Left cardiac atrium (tissue), 4 donors: ENCODE results near the gene MTR. TPM values are rescaled to one million over a fixed set of nuclear protein-coding genes. Genes with fewer than 3 reads are reported as not detected.

Source experiments
- ATAC-seq, 2 donors: fragments of 200-7000 bp; cut with Tn5 transposase; one replicate each; pipeline ENCODE4 v1.9.1; 2020; ENCODE audit warnings: mild to moderate bottlenecking in 2 of 2, moderate library complexity in 2 of 2
- DNase-seq: peaks from one replicate; pipeline ENCODE4 v3.0.0-alpha.2; 2020
- intact Hi-C, 2 donors: fragments of 100-400 bp; cut with DNase I; formaldehyde crosslinking; loops; one replicate each; pipeline versions ENCODE4 v1.14.1 to v1.15.1; 2022 to 2023
- total RNA-seq, 2 donors: library from RNA; stranded (reverse); fragmentation: NEBNext Ultra II Directional; extraction: Animal tissue kit (Norgen Biotek cat#: 25700); gene quantifications; one replicate each; pipeline ENCODE4 v1.2.1, GENCODE V29; 2021
- donor health status: DM: no; HTN: yes; CAD: no.
- donor health status: DM: no; HTN: yes; CAD: no; lungs with severe emphysema.
- donor health status: DM: yes; HTN: yes; CAD: no.
- donor health status: Dilated cardiomyopathy.

The MTR gene
- total RNA-seq, 2 donors from 2014 or later = 33.4 to 44.7 TPM

- ATAC-seq (no peak), DNase-seq (no peak)
- intact Hi-C loops = no loop called here
Observed at GRCh38 chr1:236767276-236767675, 27.8 kb upstream of the MTR start.

- DNase-seq (no peak), ATAC-seq (peak in 1 of 2 donors; percentile 31)
- intact Hi-C loops = no loop called here
Observed at GRCh38 chr1:236768601-236769000, 26.5 kb upstream of the MTR start.

DNA sequence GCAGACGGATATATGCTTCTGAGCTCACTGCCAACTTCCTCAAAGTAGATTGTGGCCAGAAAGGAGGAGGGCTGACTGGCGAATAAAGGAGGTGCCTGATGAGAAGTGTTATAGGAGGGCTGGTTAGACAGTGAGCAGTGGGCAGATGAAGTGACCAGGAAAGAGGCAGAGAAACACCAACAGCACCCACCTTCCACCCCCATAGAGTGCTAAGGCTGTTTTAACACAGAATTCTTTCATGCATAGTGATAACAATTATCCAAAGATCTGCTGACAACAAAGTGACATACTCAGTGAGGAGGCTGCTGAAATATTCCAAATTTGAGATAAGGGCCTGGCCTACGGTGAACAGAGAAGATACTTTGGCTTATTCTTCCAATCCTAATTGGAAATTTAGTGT is 21.2 kb upstream of the MTR start:
- intact Hi-C loops = loop anchor here in 1 of 2 donors (10.0 kb wide), 1 partner anchor 669 kb away; no protein-coding TSS in a partner anchor
- peak in 1 of 2 donors; percentile 17 for ATAC-seq
- DNase-seq = no peak

DNA sequence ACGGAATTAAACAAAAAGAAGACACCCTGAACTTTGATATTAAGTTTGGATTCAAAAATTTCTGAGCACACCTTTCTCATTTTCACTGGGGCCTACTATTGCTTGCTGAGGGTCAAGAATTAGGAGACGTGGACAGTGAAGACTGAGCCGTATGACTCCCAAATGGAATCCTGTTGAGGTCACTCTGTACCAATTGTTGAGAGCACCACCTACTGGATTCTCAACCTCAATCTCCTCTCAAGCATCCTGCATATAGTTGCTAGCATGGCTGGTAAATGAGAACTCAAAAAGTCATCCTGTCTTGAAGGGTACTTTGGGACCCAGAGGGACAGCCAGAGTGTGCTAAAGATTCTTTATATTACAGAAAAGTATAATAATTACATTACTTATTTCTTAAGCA is 20.2 kb upstream of the MTR start:
- intact Hi-C loops = loop anchor here in 1 of 2 donors (10.0 kb wide), 1 partner anchor 670 kb away; no protein-coding TSS in a partner anchor
- DNase-seq = no peak
- peak; percentile 76 to 77 for ATAC-seq

DNA sequence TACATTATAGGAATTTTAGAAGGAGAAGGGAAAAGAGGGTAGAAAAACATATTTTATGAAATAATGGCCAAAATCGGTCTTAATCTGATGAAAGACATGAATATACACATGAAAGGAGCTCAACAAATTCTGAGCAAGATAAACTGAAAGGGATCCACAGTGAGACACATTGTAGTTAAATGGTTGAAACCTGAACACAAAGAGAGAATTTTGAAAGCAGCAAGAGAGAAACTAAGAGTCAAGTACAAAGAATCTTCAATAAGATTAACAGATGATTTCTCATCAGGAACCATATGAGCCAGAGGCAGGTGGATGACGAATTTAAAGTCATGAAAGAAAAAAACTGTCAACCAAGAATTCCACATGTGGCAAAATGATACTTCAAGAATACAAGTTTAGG is 15.8 kb upstream of the MTR start:
- intact Hi-C loops = loop anchor here in 1 of 2 donors (10.0 kb wide), 1 partner anchor 675 kb away; no protein-coding TSS in a partner anchor
- DNase-seq = no peak
- ATAC-seq = no peak

DNA sequence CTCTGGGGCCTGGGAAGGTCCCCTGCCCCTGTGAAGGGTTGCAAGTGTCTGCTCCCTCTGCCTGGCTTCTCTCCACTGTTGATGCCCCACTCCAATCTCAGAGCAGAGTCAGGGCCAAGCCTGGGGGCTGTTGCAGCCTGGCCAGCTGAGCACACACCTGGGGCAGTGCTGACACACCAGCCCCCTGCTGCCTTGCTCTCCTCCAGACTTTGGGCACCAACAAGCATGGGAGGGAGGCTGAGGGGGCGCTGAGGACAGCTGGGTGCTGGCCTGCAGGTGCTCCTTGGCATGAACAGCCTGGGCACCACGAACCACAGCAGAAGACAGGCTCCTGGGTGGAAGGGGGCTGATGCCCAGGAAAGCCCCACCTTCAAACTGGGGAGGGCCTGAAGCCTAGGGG is 9.6 kb upstream of the MTR start:
- intact Hi-C loops = no loop called here
- no peak for DNase-seq
- ATAC-seq = no peak

DNA sequence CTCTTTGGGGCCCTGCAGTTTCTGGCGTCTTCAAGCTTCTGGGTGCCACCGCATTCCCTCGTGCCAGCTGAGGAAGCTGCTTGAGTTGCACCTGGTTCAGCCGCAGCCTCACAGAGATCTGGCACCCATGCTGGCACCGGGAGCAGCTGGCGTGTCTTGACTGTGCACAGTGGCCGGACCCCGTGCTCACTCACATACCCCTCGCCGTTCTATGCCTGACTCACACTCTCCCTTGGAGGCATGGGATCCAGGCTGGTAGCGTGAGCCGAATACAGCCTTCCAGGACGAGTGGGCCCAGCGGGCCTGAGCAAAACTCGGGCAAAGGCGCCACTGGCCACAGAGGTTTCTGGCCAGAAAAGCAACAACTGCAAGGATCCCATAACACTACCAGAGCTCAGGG is 8.6 kb upstream of the MTR start:
- ATAC-seq (no peak), DNase-seq (no peak)
- intact Hi-C loops = no loop called here

DNA sequence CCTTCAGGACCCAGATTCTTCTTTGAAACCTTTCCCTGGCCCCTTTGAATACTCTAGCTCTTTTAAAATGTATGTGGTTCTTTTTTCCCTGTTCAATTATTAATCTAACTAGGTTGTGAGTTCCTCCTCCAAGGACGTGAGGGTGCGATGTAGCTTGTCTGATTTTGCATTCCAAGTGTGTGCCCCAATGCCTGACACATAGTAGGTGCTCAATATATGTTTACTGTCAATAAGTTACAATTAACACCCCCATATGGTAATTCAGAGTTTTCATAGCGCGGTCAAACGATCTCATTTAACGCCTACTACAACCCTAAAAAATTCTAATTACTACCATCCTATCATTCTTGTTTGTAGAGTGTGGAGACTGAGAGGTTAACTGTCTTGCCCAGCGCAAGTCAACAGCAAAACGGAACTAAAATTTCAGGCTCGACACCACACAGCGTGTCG is 482 bp upstream of the MTR start:
- intact Hi-C loops = no loop called here
- no peak for ATAC-seq

GRCh38 chr1:236795757-236796667 is 920 bp downstream of the MTR start:
- DNase-seq (no peak), ATAC-seq (peak; percentile 35 to 56)
- intact Hi-C loops = no loop called here

More for the DNA sequence above, 482 bp upstream of the MTR start:
- DNase-seq = no peak

GRCh38 chr1:236799001-236799400 is 3.9 kb downstream of the MTR start:
- no peak for DNase-seq
- ATAC-seq = no peak
- intact Hi-C loops = no loop called here

- no peak for DNase-seq
- no peak for ATAC-seq
- intact Hi-C loops = no loop called here
Observed at GRCh38 chr1:236800002-236800620, 5.0 kb downstream of the MTR start.

DNA sequence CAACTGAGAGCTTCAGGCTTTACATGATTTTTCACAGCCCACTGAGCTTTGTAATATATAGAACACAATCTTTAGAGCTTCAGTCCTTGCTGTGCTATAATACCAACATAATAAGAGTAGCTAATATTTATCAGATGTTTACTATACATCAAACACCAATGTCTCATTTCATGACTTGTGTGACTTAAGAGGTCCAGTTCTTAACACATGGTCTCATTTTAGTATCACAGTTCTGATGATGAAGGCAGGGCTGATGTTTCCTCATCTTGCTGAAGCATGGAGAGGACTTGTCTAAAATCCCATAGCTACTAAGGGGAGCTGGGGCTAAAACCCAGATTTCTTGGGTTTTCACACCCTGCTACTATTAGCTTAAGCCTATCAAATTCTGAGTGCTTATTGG is 5.5 kb downstream of the MTR start:
- intact Hi-C loops = no loop called here
- ATAC-seq (no peak), DNase-seq (no peak)

DNA sequence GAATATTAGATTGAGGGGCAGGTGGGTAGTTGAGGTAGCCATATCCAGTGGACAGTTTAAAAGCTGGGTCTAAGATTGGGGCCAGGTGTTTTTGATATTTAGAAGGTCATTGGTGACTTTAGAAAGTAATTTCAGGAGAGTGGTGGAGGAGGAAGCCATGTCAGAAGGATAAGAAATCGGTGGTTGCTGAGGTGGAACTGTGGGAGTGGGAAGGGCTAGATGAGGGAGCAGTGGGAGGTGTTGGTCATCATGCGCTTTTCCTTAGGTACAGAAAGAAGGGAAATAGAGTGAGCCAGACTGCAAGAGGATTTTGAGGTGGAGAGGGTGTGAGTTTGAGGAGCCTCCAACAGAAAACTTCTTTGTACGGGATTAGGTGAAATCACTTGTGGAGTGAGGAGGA is 7.2 kb downstream of the MTR start:
- intact Hi-C loops = no loop called here
- DNase-seq (no peak), ATAC-seq (no peak)

GRCh38 chr1:236806634-236807033 is 11.5 kb downstream of the MTR start:
- ATAC-seq (no peak), DNase-seq (no peak)
- intact Hi-C loops = no loop called here

DNA sequence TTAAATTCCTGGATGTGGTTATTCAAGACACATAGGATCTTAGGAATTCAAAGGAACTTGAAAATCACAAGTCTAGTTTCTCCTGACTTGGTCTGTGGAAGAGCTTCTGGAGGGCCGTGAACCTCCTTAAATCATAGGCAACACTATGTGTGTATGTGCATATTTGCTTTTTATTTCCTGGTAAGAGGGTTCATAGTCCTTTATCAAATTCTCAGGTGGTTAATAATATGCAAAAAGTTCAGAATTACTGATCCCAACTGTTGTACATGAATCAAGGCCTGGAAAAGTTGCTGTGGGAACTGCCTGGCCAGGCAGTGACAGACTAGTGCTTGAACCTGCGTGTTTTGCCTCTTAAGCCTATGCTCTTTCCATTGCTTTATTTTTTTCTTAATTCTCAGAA is 12.9 kb downstream of the MTR start:
- ATAC-seq (no peak), DNase-seq (no peak)
- intact Hi-C loops = no loop called here

GRCh38 chr1:236808564-236809130 is 13.6 kb downstream of the MTR start:
- intact Hi-C loops = no loop called here
- no peak for DNase-seq
- no peak for ATAC-seq

- intact Hi-C loops = no loop called here
- ATAC-seq (no peak), DNase-seq (no peak)
Observed at GRCh38 chr1:236809148-236809547, 14.1 kb downstream of the MTR start.

DNA sequence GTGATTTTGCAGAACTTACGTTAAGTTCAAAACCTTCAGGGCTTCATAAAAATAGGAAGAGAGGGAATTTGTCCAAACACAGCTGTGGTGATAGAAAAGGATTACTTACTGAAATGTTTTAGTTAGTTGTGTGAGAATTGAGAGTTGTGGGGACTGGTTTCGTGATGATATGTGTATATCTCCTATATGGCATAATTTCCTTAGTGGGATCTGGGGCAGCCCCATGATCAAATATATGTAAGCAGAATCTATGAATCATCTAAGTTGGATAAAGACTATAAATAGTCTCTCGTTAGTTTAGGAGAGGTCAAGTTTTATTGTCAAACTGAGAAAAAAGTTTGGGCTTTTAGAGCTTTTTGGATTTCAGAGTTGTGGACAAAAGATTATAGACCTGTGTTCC is 14.9 kb downstream of the MTR start:
- no peak for DNase-seq
- intact Hi-C loops = no loop called here
- ATAC-seq = no peak

DNA sequence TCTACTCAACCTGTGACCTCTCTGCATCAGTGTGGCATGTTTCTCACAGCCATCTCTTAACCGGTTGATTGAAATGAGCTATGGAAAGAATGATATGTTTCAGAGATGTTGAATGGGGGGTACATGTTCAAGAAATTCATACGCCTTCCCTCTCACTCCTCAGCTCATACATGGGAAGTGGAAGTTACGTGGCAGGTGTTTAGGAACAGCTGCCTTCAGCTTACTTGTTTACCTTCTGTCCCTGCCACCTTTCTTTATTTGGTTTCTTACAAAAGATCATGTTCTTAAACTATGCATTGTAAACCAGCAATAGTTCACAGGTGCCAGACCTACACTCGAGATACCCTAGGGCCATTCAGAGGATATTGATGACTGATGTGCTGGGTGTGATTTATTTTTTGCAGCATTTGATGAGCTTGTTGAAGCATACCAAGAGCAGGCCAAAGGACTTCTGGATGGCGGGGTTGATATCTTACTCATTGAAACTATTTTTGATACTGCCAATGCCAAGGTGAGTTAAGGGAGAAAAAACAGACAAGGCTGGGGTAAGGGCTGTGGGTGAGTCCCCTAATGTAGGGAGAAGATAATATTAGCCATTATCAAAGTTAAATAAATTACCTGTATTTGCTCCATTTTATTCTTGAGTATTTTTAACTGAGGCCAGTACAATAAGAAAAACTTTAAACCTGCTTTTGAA is 17.4 kb downstream of the MTR start:
- DNase-seq = no peak
- ATAC-seq = no peak
- intact Hi-C loops = no loop called here

DNA sequence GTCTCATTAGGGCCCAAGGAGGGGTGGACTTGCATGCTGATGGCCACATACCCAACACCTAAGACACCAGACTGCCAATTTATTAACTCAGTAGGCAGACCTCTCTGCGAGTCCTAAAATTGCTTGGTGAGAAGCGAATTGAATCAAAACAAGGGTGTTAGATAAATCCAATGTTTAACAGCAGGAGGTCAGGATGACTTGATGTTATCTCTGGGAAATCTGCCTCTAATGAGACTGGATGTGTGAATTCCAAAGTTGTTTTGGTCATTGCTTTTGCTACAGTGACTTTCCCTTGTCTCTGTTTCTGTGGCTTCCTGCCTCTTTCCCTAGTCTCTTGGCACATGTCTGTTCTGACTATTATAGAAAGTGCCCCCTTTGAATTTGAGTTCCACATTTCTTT is 20.8 kb downstream of the MTR start:
- intact Hi-C loops = no loop called here
- DNase-seq (no peak), ATAC-seq (no peak)
